Measurements from ENCODE around the gene CRHBP.
"Not testable (repeated sequence)": the region's sequence is repeated elsewhere in the genome, so short reads cannot be mapped to it uniquely, and the experiment has no call there.

CRHBP gene

DNA sequence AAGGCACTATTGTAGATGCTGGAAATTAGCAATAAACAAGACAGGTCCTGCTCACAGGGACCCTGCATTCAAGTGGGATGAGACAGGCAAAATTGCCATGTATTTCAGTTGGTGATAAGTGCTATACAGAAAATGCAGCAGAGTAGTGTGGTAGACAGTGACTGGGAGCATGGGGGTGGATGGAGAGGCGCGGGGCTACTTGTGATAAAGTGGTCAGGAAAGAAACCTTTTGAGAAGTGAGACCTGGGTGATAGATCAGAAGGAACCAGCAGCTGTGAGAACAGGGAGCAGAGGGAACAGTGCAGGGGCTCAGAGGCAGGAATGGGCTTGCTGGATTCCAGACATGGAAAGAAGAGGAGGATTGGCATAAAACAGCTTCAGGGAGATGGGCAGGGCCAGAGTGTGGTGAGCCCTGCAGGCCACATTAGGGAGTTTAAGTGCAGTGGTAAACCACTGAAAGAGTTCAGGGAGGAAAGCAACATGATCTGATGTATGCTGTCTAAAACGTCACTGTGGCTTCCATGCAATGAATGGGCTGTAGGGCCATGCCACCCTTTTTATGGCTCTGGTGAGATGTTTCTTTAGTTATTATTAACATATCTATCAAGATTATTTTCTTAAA lies 7.3 kb downstream of the CRHBP start:
- no peak for DNase-seq

DNA sequence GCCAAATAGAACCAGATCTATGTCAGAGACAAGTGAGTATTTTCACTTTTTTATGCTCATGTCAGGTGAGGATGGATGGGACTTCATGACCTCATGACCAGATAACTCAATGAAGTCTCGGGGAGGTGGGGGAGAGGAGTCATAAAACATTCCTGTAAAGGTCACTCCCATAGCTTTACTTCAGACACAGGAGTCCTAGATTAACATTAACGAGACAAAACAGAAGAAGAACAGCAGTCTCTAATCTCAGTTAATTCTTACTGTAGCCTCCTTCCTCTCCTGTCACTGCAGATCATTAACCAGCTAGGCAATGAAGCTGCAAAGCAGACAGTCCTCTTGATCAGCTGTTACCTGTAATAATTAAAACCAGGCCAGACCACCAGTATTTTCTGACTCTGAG lies 11.2 kb downstream of the CRHBP start:
- no peak for DNase-seq

DNA sequence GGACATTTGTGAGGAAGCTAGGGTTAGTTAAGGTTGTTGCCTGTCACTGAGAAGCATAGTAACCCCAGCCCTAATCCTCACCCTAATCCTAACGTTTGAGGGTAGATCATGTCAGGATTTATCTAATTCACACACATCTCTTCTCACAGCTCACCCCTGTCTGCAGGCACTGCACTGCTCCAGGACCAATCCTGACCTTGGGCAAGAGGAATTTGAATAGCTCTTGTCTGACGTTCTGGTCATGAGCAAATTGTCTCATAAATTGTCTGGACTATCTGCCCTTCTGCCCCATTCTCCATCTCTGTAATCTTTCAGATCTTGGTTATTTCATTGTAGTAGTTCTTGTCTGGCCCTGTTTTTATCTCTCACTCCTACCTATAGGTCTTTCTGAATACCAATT lies 18.7 kb downstream of the CRHBP start:
- no peak for DNase-seq

DNA sequence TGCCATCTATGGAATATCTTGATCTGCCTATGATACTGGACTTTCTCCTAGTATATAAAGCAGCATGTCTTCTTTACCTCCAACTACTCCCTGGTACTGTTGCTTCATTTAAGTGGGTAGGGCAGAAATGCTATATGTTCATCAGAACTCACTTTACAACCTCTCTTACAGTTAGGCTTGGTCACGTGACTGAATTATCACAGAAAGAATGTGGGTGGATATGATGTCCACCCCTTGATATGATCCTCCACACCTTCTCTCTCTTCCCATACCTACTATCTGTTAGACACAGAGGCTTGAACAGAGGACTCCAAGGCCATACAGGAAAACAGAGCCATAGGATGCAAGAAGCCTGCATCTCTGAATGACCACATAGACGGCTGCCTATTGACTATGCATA lies 19.8 kb downstream of the CRHBP start:
- no peak for DNase-seq

DNA sequence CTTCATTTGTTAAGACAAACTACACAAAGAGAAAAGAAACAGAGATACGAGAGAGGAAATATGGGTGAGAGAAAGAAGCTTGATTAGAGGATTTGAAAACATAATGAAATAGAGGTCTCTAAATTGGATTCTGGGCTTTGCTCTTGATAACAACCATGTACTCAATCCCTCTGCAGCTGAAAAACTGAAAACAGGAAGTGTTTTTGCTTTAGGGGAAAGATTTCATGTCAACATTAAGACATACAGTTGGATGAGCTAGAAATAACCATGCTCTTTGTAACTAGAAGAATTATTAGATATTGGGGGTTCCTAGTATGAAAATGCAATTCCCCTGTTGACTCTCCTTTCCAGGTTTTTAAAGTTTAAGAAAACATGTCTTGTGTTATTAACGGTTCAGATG lies 21.9 kb downstream of the CRHBP start:
- no peak for DNase-seq

DNA sequence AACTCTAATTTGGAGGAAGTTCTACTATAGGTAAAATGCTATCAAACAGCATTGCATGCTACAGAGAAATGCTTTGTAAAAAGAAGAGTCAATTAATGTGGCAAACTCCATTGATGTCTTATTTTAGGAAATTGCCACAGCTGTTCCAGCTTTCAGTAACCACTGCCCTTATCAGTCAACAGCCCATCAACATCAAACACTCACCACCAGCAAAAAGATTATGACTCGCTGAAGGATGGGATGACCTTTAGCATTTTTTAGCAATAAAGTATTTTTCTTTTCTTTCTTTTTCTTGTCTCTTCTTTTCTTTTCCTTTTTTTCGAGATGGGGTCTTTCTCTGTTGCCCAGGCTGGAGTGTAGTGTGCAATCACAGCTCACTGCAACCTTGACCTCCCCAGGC lies 26.0 kb downstream of the CRHBP start:
- no peak for DNase-seq

DNA sequence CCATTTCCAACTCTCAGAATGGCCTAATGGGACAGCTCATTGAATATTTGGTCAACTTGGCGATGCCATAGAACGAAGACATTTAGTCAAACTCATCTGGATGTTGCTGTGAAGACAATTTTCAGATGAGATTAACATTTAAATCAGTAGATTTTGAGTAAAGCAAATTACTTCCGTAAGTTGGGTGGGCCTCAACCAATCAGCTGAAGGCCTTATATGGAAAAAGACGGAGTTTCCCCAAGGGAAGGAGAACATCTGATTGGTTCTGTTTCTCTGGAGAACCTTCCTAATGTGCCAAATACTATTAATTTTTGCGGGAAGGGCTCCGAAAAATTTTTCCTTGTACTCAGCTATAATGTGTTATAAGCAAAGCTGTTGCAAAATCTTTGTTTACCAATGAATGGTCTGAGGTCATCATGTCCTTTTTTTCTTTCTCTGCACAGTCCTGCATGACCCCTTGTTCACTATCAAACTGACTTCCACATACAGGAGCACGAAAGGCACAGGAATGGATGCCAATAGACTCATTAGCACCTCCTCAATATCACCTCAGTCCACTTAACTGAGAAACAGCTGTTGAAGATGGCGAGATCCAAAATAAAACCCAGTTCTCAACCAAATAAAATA lies 27.8 kb downstream of the CRHBP start:
- DNase-seq: no peak

DNA sequence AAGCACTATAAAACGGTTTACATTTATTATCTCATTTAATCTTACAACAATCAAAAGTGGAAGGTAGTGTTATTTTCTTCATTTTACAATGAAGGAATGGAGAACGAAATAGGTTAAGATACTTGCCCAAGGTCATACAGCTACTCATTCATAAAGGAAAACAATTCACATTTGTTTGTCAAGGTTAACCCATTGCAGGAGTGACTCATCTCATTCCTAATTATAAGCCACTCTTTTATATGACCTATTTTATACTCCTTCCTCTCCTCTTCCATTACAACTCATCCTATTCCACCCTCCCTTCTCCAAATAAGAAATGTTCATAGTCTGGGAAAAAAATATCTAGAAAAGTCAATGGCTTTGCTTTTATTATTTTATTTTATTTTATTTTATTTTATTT lies 29.6 kb downstream of the CRHBP start:
- no peak for DNase-seq

DNA sequence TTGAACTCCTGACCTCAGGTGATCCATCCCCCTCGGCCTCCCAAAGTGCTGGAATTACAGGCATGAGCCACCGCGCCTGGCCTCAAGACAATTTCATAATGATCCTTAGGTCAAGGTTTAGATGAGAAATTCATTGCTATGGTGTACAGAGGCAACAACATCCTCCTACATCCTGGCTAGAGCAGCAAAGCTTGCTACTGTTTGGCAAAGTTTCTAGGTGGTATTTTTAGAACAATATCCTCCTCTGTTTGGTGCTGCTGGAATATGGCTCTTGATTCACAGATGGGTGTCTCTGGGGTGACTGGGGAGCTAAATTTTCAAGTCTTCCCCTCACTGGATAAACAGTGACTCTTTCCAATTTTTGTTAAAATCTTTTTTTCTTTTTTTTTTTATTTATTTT lies 30.6 kb downstream of the CRHBP start:
- DNase-seq: no peak

DNA sequence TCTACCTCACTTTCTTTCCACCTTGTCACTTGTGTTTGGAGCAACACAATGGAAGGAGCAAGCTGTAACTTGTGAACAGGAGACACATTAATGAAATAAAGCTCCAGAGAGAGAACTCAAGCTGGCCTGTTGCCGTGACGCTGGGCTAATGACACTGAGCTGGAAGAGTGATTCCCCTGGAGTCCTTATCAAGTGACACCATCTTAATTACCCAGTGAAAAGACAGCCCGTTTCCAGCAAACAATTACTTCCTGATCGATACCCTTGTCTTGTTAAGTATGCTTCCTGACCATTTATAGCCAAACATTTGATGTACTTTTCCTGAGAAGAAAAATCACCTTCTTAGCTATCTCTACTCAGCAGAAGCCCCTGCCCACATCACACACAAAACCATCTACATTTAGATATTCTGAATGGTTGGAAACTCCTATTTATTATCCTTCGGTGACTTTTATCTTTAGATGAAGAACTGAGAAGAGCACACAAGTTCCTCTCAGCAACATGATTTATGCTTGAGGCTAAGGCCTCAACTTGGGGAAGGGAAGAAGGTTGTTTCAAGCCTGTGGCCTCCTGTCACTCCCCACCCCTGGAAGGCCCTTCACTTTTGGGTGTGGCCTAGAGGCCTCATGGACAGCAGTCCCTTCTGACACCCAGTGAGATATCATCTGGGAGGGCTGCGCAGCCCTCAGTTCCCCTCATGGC lies 34.1 kb downstream of the CRHBP start:
- DNase-seq: no peak

DNA sequence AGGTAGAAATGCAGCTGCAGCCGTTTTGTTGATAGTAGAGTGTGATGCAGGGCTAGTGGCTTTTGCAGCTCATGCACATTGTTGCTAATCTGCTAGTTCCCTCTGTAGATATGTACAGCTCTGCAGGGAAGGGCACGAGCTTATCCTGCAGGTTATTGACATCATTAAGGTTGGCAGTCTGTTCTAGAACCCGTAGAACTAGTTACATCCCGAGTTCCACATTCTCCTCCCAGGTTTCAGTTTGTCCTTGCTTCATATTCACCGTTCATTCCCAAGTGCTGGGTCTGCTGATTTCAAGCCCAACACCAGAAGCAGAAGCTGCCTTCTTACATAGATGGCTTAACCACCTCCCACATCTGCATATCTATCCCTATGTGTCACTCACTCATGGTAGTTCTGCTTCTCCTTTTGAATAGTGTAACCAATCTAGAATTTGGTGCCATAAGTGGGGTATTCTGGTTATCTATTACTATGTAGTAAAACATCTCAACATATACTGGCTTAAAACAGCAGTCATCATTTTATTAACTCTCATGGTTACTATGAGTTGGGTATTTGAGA lies 38.1 kb downstream of the CRHBP start:
- no peak for DNase-seq

DNA sequence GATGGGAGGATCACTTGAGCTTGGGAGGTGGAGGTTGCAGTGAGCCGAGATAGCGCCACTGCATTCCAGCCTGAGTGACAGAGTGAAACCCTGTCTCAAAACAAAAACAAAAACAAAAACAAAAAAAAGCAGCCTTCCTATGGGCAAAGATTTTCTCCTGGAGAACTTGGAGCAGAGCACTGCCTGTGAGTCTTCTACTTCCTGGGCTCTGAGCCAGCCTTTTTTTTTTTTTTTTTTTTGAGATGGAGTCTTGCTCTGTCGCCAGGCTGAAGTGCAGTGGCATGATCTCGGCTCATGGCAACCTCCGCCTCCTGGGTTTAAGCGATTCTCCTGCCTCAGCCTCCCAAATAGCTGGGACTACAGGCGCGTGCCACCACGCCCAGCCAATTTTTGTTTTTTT lies 40.6 kb downstream of the CRHBP start:
- DNase-seq: not testable (repeated sequence)

DNA sequence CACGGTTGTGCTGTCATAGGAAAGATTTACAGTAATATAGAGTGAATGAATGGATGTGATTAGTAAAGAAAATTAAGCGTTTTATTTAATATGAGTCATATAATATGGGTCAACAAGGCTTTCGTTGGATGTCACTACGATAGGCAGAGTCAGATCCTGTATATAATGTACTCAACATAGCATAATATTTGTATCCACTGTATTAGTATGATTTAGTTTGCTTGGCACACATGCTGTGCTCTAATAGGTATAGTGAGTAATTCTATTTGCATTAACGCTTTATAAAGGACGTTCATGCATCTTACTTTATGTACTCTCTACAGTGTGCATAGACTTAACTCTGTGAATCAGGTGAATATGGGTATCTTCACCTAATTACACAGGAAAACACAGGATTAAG lies 41.5 kb downstream of the CRHBP start:
- no peak for DNase-seq

DNA sequence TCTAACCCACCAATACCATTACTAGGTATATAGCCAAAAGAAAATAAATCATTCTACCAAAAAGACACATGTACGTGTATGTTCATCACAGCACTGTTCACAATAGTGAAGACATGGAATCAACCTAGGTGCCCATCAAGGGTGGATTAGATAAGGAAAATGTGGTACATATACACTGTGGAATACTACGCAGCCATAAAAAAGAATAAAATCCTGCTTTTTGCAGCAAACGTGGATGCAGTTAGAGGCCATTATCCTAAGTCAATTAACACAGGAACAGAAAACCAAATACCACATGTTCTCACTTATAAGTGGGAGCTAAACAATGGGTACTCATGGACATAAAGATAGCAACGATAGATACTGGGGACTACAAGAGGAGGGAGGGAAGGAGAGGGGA lies 45.4 kb downstream of the CRHBP start:
- DNase-seq: not testable (repeated sequence)

DNA sequence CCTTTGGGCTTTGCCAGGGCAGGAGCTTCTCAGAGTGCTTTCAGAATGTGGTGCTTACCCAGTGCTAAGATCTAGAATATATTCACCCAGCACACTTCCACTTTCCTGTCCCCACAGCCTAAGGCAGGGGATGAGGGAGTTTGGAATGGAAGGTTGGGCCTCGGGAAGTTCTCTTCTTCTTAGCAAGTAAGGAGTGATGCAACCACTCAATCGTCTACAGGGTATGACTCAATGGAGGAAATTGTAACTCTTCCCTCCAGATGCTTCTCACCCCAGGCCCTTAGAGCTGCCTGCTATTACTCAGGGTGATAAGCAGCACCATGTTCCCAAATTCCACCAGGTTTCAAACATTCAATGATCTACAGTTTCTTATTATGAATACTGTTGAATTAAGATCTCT lies 46.6 kb downstream of the CRHBP start:
- DNase-seq: no peak

DNA sequence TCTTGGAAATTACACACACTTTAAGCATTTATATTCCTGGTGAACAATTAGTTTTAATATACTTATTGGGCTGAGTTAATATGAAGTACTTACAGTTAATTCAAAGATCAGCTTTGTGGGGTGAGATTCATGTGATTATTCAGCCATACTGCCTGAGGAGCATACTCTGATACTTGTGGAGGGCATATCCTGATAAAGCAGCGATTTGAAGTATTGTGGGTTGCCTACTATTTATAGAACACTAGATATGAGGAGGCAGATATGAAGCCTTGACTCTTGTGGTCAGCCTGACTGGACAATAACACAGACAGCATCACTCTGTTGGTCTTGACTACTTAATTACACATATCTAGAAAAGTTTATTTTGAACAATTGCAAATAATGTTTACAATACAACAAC lies 50.4 kb downstream of the CRHBP start:
- no peak for DNase-seq

DNA sequence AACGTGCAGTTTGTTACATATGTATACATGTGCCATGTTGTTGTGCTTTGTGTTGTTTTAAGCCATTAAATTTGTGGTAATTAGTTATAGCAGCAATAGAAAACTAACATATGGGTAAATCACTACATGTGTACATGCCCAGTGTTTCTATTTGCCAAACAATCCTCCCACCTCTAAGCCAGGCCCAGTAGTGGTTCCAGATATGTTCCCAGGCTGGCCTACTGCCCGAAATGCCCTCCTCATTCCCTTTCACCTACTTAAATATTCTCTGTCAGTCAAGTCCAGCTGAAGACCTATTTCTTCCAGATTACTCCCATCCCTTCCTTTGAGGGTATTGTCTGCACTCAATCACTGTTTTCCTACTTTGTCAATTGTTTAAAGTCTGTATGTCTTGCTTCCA lies 53.3 kb downstream of the CRHBP start:
- DNase-seq: no peak

DNA sequence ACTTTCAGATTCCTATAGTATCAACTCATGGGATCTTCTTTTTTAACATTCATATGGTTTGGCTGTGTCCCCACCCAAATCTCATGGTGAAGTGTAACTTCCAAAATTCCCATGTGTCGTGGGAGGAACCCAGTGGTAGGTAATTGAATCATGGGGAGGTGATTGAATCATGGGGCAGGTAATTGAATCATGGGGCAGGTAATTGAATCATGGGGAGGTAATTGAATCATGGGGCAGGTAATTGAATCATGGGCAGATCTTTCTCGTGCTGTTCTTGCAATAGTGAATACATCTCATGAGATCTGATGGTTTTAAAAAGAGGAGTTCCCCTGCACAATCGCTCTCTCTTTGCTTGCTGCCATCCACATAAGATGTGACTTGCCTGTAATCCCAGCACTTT lies 55.6 kb downstream of the CRHBP start:
- DNase-seq: no peak

DNA sequence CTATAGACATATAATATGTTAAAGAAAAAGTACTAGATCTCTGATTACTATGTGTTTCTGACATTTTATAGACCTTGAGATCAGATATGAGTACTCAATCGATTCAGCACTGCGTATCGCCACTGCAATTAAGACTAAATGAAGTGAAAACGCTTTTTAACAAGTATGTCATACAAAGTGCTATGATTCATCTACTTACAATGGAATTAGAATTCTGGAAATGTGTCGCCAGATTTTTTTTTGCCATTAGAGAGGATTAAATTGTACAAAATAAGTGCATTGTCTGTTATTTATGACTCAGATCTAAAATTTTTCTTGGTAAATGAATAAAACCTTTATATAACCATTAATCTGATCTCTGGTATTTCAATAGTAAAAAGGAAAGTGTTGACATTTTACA lies 57.4 kb downstream of the CRHBP start:
- DNase-seq: no peak

DNA sequence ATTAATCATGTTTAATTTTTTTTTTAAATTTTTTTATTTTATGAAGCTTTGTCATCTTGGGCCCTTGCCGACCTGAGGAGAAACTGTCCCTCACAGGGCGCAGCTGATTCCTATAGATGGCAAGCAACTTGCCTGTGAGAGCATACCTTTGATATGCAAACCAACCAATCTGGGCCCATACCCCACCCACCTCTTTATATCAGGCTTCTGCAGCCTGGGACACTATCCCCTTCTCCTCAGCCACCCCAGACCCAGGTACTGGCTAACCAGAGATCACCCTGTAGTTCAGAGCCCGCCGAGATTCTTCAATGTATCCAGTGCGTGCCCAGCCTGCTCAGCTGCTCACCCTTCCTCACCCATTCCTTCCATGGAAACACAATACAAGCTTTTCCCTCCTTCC lies 58.7 kb downstream of the CRHBP start:
- DNase-seq: no peak

DNA sequence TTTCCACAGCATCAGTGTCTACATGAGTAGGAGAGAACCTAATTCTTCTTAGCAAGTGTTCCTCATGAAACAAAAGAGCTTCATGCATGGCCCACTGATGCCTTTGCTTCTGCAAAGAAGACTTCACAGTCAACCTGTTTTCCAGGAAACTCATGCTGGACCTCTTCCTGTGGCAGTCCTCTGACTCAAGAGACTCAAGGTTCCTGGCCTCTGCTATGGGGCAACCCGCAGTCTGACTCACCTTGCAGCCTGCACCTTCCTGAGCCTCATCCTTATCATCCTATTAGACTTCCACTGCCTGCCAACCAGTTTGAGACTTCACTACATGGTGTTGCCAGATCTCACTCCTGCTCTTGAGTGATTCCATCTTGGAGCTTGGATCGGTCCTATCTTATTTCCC lies 59.8 kb downstream of the CRHBP start:
- DNase-seq: no peak

DNA sequence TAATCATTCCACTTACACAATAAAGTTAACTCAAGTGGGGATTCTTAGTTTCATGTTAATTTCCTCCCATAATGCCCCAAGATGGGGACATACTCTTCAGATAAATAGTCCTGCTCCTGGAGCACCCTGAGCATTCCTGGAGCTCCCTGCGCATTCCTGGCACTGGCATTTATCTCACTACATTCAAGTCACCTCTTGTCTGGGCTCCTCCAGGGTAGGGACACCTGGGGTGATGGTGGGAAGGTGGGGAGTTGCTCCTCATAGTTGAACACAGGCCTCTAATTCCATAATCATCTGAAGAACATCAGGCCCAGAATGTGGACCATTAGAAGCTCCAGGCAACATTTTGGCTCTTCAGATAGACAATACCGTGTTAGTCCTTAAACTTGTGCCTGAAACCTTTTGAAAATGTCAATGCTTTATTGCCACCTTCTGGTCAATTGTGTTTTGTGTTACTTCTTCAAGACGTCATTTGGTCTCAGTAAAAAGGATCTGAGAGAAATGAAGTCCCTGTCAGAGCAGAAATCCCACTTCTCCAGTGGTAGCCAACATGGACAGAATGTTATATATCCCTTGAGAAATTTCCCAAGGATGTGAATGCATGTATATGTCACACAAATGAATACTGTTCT lies 63.2 kb downstream of the CRHBP start:
- no peak for DNase-seq

DNA sequence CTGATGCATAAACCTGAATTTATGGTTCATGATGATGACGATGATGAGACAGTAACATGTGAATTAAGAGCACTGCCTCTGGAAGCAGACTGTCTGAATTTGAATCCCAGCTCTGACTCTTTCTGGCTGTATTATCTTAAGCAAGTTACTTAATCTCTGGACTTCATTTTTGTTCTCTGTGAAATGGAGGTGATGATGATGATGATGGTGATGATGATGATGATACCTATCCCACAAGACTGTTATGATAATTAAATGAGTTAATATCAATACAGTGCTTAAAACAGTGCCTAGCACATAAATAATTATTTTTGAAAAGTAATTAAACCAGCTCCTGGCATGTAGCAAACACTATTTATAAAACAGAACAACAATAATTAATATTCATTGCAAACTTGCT lies 64.1 kb downstream of the CRHBP start:
- no peak for DNase-seq

DNA sequence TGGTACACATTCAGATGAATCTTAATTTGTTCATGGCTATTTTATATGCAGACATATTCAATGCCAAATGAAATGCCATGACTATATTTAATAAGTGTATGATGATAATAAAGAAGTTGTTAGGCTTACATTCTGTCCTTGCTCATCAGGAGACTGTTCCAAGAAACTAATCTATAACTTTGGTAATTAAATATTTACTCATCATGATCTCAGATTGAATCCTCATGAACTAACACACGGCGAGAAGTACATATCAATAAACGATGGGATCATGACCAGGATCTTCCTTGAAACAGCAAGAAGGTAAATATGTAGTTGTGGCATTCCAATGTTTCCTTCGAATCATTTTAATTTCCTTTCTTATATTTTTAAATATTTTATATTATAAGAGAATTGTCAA lies 64.8 kb downstream of the CRHBP start:
- no peak for DNase-seq

All from central memory CD4-positive, alpha-beta T cell (primary cell).